HG03439 (cell line): ENCODE data around the gene SOX11.

Source experiments
- ATAC-seq: cut with Tn5 transposase; IDR thresholded peaks from one replicate; pipeline ENCODE4 v1.9.1; 2021; ENCODE audit warnings: mild to moderate bottlenecking, moderate library complexity; ENCODE audit not compliant: unreplicated experiment

SOX11 gene

DNA sequence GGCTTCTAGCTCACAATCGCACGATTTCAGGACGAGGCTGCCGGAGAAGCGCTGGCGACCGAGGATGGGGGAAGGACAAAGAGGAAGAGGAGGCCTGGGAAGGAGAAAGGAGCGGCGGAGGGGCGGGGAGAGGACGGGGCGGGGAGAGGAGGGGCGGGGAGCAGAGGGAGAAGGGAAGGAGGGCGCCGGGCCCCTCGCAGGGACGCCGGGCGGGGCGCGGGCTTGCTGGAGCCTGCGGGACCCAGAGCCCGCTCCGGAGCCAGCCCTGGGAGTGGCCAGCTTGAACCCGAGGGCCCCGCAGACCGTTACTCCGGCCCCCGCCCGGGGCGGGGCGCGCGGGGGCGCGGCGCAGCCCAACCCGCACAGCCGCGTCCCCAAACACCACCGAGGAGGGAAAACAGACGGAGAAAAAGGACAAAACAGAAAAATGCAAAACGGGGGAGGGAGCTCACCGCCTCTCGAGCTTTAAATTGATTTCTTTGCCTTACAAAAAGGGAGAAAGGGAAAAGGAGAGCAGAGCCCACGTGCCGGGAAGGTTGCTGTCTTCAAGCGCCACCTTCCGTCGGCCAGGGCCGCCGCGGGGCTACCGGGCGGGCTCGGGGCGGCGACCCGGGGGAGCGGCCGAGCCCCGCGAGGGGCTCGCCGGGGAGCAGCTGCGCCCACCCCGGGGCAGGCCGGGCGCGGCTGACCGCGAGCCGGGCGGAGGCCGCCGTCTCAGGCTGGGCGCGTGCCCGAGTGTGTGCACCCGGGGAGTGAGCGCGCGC, 781 bp upstream of the SOX11 start:
- ATAC-seq = no peak

GRCh38 chr2:5692561-5693286, 540 bp downstream of the SOX11 start:
- ATAC-seq = no peak

GRCh38 chr2:5693287-5694201, 1.4 kb downstream of the SOX11 start:
- no peak for ATAC-seq

DNA sequence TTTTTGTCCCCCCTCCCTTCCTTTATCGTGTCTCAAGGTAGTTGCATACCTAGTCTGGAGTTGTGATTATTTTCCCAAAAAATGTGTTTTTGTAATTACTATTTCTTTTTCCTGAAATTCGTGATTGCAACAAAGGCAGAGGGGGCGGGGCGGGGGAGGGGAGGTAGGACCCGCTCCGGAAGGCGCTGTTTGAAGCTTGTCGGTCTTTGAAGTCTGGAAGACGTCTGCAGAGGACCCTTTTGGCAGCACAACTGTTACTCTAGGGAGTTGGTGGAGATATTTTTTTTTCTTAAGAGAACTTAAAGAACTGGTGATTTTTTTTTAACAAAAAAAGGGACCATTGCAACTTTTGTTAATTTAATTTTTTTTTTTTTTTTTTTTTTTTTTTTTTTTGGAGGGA, 2.1 kb downstream of the SOX11 start:
- ATAC-seq = no peak

GRCh38 chr2:5695654-5696403, 3.6 kb downstream of the SOX11 start:
- ATAC-seq = no peak

- ATAC-seq = no peak
These were observed 4.3 kb downstream of the SOX11 start for GRCh38 chr2:5696404-5696944.

DNA sequence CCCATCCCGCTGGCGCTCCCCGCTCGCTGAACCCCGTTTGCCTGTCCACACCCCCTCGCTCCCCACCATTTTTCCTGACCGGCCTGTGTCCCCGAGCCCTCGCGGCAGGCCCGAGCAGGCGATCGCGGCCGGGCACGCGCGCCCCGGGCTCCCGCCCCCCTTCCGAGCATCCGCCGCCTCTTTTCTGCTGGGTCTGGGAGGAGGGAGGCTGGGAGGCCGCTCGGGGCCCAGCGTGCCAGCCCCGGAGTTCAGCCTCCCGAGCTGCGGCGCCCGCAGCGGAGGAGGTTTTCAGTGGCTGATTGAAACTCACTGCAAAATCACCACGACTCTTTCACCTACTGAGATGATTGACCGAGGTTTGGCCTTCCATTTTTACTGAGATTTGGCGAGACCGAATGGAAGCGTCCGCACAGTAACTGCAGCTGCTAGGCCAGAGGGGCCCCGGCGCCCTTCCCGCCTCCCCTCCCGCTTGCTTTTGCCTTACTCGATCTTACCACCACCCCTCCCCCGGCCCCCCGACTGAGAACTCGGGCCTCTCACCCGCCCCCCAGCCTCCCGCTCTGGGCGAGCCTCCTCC, 4.8 kb downstream of the SOX11 start:
- no peak for ATAC-seq

- ATAC-seq = no peak
These were observed 5.4 kb downstream of the SOX11 start for GRCh38 chr2:5697562-5697961.

GRCh38 chr2:5698134-5698533, 6.0 kb downstream of the SOX11 start:
- no peak for ATAC-seq

- no peak for ATAC-seq
These were observed 7.8 kb downstream of the SOX11 start for GRCh38 chr2:5699963-5700362.

GRCh38 chr2:5700551-5700950, 8.4 kb downstream of the SOX11 start:
- ATAC-seq = no peak

- no peak for ATAC-seq
These were observed 9.1 kb downstream of the SOX11 start for GRCh38 chr2:5701266-5701665.

GRCh38 chr2:5703166-5703565, 11.0 kb downstream of the SOX11 start:
- ATAC-seq = no peak

- no peak for ATAC-seq
These were observed 13.3 kb downstream of the SOX11 start for GRCh38 chr2:5705490-5705889.

GRCh38 chr2:5706717-5707455, 14.7 kb downstream of the SOX11 start:
- ATAC-seq = no peak

DNA sequence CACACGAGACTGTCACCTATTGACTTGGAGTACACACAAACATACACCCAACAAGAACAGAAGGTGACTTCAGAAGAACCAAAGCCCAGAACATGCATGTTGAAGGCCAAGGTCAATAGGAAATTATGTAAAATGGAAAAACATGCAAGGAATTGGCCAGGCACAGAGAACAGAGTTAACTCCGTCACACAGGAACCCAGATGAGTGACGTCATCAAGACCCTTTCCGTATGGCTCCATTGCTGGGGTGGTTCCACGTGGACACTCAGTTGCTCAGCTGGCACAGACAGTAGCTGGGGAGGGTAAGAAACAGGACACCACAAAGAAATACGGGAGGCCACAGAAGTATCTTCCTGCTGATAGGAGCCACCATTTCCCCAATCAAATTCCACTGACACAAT, 18.4 kb downstream of the SOX11 start:
- ATAC-seq = no peak

DNA sequence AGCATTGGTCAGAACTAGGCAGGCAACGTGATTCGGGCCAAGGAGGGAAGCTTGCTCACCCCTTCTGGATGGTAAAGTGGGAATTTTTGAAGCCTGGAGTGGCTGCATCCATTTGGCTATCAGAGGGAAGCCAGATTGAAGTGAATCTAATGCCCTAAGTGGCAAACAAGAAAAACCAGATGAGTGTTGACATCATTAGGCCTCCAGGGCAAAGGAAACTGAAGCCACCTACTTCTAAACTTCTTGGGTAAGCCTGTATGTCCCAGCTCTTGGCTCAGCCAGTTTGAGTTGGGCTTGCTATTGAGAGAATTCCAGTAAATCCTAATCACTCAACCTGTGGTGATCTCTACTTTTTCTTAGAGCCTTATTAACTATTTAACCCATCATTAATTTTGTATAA, 20.9 kb downstream of the SOX11 start:
- no peak for ATAC-seq

DNA sequence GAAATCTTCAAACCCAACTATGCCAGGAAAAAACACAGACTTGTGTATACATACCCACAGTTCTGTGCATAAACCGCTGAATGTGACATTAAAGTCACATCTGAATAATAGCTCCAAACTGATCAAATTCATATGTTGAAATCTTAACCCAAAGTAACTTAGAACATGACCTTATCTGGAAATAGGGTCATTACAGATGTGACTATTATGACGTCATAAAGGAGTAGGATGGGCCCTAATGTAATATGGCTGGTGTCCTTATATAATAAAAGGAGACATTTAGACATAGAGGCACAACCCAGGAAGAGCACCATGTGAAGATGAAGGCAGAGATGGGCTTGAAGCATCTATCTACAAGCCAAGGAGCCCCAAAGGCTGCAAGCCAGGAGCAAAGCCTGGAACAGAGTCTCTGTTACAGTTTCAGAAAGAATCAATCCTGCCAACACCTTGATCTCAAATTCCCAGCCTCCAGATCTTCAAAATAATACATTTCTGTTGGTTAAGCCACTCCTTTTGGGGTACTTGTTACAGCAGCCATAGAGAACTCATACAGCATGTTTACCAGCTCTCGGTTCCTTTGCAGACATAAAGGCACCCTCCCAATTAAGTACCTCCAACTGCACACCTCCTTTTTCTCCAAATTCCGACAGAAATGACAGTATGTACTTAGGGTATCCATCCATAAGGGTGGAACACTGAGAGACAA, 27.6 kb downstream of the SOX11 start:
- no peak for ATAC-seq

GRCh38 chr2:5720426-5720825, 28.2 kb downstream of the SOX11 start:
- no peak for ATAC-seq
